Ureter (tissue), 1 donor: ENCODE results near the gene BMAL2. TPM values are rescaled to one million over a fixed set of nuclear protein-coding genes. Genes with fewer than 3 reads are reported as not detected.

ENCODE experiments used
- DNase-seq: peaks from one replicate; pipeline ENCODE4 v3.0.0-alpha.2; 2020; ENCODE audit warnings: low spot score
- total RNA-seq: library from RNA; stranded (reverse); gene quantifications from one replicate; pipeline ENCODE4 v1.2.4, GENCODE V29; 2023
- donor health status: DM: yes; HTN: yes; CAD: no.

Gene BMAL2
- total RNA-seq, 1 donor from 2014 or later = 7.6 TPM

DNA sequence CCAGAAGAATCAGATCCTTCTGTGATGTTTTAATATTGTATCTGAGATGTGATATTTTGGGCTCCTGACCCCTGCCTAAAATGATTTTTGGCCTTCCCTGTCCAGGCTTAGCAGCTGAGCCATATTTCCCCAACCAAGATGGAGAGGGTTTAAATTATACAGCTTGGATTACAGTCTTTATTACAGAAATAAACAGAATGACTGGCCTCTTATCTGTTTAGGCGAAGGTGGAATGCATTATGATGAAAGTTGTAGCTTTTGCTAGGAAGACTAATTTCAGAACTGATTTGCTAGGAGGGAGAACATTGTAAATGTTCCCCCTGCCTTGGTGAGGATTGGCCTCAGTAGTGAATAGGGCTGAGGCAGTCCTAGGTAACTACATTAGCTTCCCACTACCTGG is 23.3 kb downstream of the BMAL2 start:
- no peak for DNase-seq

DNA sequence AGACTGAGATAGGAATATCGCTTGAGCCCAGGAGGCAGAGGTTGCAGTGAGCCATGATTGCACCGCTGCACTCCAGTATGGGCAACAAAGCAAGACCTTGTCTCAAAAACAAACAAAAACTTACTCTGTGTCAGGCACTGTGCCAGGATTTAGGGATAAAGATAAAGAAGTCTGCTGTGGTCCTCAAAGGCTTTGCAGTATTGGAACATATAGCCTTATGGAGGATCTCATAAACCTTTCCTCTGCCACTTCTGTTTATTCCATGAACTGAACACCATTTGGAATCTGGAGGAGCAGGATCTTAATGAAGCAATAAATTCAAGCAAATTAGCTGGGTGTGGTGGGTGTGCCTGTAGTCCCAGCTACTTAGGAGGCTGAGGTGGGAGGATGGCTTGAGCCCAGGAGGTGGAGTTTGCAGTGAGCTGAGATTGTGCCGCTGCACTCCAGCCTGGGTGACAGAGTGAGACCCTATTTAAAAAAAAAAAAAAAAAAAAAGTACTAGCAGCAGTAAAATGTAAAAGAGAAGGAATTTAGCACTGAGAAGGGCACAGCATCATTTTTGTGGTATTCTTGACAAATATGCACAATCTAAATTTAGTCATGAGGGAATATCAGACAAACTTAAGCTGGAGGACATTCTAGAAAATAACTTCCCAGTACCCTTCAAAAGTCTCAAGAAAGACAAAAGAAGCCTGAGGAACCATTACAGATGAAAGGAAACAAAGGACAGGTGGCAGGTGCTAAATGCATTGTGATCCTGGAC is 27.1 kb downstream of the BMAL2 start:
- no peak for DNase-seq

DNA sequence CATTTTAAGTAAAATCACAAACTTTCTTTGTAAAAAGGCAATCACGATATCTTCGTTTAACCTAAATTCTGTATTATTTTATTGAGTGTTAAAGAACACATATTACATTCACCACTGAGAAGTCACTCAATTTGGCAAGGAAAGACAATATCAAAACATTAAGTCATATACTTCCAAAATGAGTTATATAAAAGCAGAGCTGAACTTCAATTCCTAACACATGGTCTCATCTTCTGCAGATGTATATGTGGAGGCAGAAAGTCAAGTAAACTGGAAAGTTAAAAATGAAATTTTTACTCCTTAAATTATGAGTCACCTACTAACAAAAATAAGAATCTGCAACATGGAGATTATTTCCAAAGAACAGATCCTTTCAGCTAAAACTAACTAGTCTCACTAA is 28.7 kb downstream of the BMAL2 start:
- DNase-seq = no peak

DNA sequence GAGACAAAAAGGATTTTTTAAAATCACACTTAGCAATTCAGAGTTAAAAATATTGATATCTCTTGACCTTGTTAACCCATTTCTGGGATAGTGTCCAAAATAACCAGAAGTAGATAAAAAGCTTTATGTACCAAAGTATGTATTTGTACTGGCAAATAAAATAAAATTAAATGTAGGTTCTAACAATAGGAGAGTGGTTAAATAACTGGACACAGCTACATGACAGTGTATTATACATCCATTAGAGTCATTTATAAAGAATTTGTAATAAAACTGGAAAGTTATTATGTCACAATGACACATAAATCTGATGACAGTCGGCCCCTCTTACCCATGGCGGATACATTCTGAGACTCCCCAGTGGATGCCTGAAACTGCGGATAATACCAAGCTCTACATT is 34.0 kb downstream of the BMAL2 start:
- DNase-seq = no peak

DNA sequence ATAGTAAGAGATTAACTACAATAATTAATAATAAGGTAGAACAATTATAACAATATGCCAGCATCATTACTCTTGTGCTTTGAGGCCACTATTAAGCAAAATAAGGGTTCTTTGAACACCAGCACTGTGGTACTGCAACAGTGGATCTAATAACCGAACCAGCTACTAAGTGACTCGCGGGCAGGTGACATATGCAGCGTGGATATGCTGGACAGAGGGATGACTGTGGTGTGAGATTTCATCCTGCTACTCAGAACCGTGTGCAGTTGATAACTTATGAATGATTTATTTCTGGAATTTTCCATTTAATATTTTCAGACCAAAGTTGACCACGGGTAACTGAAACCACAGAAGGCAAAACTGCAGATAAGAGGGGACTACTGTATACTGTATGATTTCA is 34.4 kb downstream of the BMAL2 start:
- no peak for DNase-seq

DNA sequence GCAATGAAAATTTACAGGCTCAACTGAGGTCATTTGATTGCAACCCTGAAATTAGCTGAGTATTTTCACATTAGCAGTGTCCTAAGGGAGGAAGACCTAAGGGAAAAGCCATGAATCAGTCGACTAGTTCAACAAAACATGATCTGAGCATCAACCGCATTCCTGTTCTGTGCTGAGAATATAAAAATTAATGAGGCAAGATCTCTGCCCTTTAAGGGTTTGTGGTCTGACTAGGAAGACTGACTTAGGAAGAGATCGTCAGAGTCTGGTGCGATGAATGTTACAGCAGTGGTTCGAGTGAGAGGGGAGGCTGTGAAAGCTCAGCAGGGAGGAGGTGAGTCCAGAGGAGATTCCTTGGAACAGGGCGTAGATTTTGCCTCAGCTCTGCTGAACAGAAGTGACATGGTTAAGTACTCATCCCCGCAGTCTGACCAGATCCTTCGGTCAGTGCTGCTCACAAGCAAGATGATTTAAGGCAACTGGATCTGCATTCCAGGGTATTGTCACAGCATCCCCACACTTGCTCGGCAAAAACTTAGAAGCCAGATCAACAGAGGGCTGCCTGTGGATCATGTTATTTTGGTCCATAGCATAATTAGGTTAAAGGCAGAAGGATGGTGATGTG is 49.6 kb downstream of the BMAL2 start:
- no peak for DNase-seq

Other genes starting within 250 kb of the BMAL2 start
- 30.4 TPM for gene STK38L, start 88.5 kb upstream of the BMAL2 start, total RNA-seq
- gene SMCO2, start 113.9 kb downstream of the BMAL2 start, total RNA-seq = not detected
- gene PPFIBP1, start 191.4 kb downstream of the BMAL2 start, total RNA-seq = 120 TPM